Ovary (tissue), 3 donors: Measurements from ENCODE around the gene NDE1.

ENCODE experiments used
- CTCF ChIP-seq, 3 donors: fragments of 450-650 bp in 2 of 3; fragments of 200-600 bp in 1 of 3; IDR thresholded peaks; one replicate each; pipeline versions ENCODE4 v1.5.1 to v1.8.0; 2016 to 2022; ENCODE audit warnings: antibody characterized with exemption in 3 of 3, mild to moderate bottlenecking in 1 of 3
- POLR2A ChIP-seq: fragments of 450-650 bp; IDR thresholded peaks from one replicate; pipeline ENCODE4 v1.6.1; 2017; ENCODE audit warnings: antibody characterized with exemption, mild to moderate bottlenecking, moderate library complexity
- donor health status: DM: no; HTN: no; CAD: no.

- TF ChIP-seq CTCF (IDR thresholded peaks at IDR 0.05) (no peak), POLR2A (no peak)
Observed at GRCh38 chr16:15631730-15632409, 18.2 kb upstream of the NDE1 start.
